GM12878 (cell line): ENCODE measurements around the gene URB1.

Source experiments
- FOXM1 ChIP-seq: IDR thresholded peaks from 2 replicates; pipeline ENCODE4 v1.6.1; 2012; ENCODE audit warnings: low read depth, mild to moderate bottlenecking, inconsistent platforms, low read length, moderate library complexity
- TF ChIP-seq, protein P1 (sequence below), 3 experiments: IDR thresholded peaks in 2 of 3; conservative IDR thresholded peaks in 1 of 3; 2 replicates each; pipeline ENCODE4 v1.5.1; 2011; ENCODE audit warnings: low read depth in 3 of 3, low read length in 3 of 3, mild to moderate bottlenecking in 3 of 3, control low read depth in 2 of 3, moderate library complexity in 2 of 3, inconsistent platforms in 1 of 3, mixed read lengths in 1 of 3; ENCODE audit not compliant: control insufficient read depth in 2 of 3, insufficient read depth in 1 of 3; ENCODE audit errors: extremely low read depth in 1 of 3

- no peak for TF ChIP-seq FOXM1
- TF ChIP-seq, protein P1, sequence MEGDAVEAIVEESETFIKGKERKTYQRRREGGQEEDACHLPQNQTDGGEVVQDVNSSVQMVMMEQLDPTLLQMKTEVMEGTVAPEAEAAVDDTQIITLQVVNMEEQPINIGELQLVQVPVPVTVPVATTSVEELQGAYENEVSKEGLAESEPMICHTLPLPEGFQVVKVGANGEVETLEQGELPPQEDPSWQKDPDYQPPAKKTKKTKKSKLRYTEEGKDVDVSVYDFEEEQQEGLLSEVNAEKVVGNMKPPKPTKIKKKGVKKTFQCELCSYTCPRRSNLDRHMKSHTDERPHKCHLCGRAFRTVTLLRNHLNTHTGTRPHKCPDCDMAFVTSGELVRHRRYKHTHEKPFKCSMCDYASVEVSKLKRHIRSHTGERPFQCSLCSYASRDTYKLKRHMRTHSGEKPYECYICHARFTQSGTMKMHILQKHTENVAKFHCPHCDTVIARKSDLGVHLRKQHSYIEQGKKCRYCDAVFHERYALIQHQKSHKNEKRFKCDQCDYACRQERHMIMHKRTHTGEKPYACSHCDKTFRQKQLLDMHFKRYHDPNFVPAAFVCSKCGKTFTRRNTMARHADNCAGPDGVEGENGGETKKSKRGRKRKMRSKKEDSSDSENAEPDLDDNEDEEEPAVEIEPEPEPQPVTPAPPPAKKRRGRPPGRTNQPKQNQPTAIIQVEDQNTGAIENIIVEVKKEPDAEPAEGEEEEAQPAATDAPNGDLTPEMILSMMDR (IDR thresholded peaks at IDR 0.05 in 2 of 3, conservative IDR thresholded peaks at IDR 0.05 in 1 of 3; ENCODE audit: control insufficient read depth in 2 of 3, extremely low read depth in 1 of 3, insufficient read depth in 1 of 3, low read depth in 3 of 3, low read length in 3 of 3), result no peak
Measured at GRCh38 chr21:32426066-32426465, 33.3 kb upstream of the URB1 start.
